ENCODE results near the gene ZFAND2B. TPM values are rescaled to one million over a fixed set of nuclear protein-coding genes. Genes with fewer than 3 reads are reported as not detected.

Gene ZFAND2B
- polyA plus RNA-seq, 1 experiment, result 62.9 TPM

DNA sequence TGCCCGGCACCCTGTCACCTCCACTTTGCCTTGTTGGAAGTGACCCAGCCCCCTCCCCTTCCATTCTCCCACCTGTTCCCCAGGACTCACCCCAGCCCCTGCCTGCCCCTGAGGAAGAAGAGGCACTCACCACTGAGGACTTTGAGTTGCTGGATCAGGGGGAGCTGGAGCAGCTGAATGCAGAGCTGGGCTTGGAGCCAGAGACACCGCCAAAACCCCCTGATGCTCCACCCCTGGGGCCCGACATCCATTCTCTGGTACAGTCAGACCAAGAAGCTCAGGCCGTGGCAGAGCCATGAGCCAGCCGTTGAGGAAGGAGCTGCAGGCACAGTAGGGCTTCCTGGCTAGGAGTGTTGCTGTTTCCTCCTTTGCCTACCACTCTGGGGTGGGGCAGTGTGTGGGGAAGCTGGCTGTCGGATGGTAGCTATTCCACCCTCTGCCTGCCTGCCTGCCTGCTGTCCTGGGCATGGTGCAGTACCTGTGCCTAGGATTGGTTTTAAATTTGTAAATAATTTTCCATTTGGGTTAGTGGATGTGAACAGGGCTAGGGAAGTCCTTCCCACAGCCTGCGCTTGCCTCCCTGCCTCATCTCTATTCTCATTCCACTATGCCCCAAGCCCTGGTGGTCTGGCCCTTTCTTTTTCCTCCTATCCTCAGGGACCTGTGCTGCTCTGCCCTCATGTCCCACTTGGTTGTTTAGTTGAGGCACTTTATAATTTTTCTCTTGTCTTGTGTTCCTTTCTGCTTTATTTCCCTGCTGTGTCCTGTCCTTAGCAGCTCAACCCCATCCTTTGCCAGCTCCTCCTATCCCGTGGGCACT, 24.0 kb upstream of the ZFAND2B start:
- CTCF ChIA-PET, result interaction anchor here (1.6 to 2.7 kb wide), 4 partner anchors 10 to 95 kb away, joined by 4 to 13 read pairs (median 6); partner anchors contain the start of gene SLC23A3
- H3K4me3 ChIP-seq (ENCODE audit: low read depth, low read length), result no peak overlapping the region
- POLR2A ChIA-PET, result no interaction called here
- DNase-seq (ENCODE audit: low read depth), result no peak
- peaks cover 37% of the 10 kb centered on the region for H3K36me3 ChIP-seq (ENCODE audit: control insufficient read depth, insufficient read depth, low read length)
- H3K27me3 ChIP-seq (ENCODE audit: control insufficient read depth, insufficient read depth, low read length), result no peaks in the 10 kb centered on the region
- TF ChIP-seq, protein P1, sequence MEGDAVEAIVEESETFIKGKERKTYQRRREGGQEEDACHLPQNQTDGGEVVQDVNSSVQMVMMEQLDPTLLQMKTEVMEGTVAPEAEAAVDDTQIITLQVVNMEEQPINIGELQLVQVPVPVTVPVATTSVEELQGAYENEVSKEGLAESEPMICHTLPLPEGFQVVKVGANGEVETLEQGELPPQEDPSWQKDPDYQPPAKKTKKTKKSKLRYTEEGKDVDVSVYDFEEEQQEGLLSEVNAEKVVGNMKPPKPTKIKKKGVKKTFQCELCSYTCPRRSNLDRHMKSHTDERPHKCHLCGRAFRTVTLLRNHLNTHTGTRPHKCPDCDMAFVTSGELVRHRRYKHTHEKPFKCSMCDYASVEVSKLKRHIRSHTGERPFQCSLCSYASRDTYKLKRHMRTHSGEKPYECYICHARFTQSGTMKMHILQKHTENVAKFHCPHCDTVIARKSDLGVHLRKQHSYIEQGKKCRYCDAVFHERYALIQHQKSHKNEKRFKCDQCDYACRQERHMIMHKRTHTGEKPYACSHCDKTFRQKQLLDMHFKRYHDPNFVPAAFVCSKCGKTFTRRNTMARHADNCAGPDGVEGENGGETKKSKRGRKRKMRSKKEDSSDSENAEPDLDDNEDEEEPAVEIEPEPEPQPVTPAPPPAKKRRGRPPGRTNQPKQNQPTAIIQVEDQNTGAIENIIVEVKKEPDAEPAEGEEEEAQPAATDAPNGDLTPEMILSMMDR (IDR thresholded peaks at IDR 0.05; ENCODE audit: insufficient read depth, low read depth, low read length), result no peak

DNA sequence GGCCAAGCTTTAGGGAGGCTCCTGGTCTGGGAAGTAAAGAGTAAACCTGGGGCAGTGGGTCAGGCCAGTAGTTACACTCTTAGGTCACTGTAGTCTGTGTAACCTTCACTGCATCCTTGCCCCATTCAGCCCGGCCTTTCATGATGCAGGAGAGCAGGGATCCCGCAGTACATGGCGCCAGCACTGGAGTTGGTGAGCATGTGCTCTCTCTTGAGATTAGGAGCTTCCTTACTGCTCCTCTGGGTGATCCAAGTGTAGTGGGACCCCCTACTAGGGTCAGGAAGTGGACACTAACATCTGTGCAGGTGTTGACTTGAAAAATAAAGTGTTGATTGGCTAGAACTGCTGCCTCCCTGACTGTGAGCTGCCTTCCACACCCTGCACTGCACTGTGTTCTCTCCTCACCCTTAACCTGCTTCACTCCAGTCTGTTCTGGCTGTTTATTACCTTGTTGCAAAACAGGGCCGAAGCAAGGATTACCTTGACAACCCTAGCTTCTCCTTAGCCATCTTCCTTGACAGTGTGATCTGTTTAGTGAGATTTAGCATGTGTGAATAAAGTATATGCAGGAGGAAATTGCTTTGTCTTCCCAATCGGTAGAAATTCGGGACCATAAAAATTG, 23.3 kb upstream of the ZFAND2B start:
- no peak overlapping the region for H3K4me3 ChIP-seq (ENCODE audit: low read depth, low read length)
- no peaks in the 10 kb centered on the region for H3K27me3 ChIP-seq (ENCODE audit: control insufficient read depth, insufficient read depth, low read length)
- CTCF ChIA-PET, result interaction anchor here (1.6 to 2.7 kb wide), 3 partner anchors 10 to 35 kb away, joined by 4 to 13 read pairs (median 4); partner anchors contain the start of gene SLC23A3
- POLR2A ChIA-PET, result no interaction called here
- TF ChIP-seq, protein P1 (IDR thresholded peaks at IDR 0.05; ENCODE audit: insufficient read depth, low read depth, low read length), result no peak
- DNase-seq (ENCODE audit: low read depth), result no peak
- peaks cover 37% of the 10 kb centered on the region for H3K36me3 ChIP-seq (ENCODE audit: control insufficient read depth, insufficient read depth, low read length)

DNA sequence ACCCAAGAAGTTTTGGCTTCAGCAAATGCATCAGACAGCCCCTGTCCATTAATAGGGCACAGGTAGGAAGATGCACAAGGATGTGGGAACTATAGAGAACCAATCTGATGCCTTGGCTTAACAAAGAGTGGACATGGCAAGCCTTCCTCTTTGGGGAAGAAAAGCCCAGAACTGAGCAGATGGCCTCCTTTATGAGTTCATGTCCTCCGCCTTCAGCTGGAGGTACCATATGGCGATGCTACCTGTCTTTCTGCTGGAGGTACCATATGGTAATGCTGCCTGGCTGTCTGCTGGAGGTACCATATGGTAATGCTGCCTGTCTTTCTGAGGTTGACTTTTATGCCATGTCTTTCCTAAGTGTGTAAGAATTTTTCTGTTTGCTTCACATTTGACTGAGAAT, 22.5 kb upstream of the ZFAND2B start:
- TF ChIP-seq, protein P1 (IDR thresholded peaks at IDR 0.05; ENCODE audit: insufficient read depth, low read depth, low read length), result no peak
- CTCF ChIA-PET, result no interaction called here
- DNase-seq (ENCODE audit: low read depth), result no peak

DNA sequence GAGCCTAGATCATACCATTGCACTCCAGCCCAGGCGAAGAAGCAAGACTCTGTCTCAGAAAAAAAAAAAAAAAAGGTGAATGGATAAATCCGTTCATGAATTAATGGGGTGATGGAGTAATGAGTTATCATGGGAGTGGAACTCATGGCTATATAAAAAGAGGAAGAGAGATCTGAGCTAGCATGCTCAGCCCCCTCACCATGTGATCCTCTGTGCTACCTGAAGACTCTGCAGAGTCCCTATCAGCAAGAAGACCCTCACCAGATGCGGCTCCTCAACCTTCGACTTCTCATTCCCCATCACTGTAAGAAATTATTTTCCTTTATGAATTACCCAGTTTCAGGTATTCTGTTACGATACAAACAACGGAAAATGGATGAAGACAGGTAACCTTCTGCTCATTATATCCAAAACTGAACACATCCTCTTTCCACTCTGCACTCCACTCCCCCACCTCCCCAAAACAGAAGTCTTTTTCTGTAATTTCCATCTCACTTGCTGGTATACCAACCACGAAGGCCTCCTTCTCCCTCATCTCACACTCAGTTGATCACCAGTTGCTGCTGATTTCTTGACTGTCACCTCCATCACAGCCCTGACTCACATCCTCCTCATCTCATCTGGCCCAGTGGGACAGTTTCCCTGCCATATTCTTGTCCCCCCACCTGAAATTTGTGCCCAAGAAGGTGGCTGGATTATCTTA, 19.7 kb upstream of the ZFAND2B start:
- Histone ChIP-seq H3K36me3 (ENCODE audit: control insufficient read depth, insufficient read depth, low read length) (peaks cover 16% of the 10 kb centered on the region), H3K27me3 (ENCODE audit: control insufficient read depth, insufficient read depth, low read length) (no peaks in the 10 kb centered on the region), H3K4me3 (ENCODE audit: low read depth, low read length) (no peak overlapping the region)
- CTCF ChIA-PET, result no interaction called here
- POLR2A ChIA-PET, result no interaction called here
- TF ChIP-seq, protein P1 (IDR thresholded peaks at IDR 0.05; ENCODE audit: insufficient read depth, low read depth, low read length), result no peak
- DNase-seq (ENCODE audit: low read depth), result no peak

More for the DNA sequence above, 22.5 kb upstream of the ZFAND2B start:
- POLR2A ChIA-PET, result no interaction called here
- Histone ChIP-seq H3K27me3 (ENCODE audit: control insufficient read depth, insufficient read depth, low read length) (no peaks in the 10 kb centered on the region), H3K4me3 (ENCODE audit: low read depth, low read length) (no peak overlapping the region), H3K36me3 (ENCODE audit: control insufficient read depth, insufficient read depth, low read length) (peaks cover 37% of the 10 kb centered on the region)

DNA sequence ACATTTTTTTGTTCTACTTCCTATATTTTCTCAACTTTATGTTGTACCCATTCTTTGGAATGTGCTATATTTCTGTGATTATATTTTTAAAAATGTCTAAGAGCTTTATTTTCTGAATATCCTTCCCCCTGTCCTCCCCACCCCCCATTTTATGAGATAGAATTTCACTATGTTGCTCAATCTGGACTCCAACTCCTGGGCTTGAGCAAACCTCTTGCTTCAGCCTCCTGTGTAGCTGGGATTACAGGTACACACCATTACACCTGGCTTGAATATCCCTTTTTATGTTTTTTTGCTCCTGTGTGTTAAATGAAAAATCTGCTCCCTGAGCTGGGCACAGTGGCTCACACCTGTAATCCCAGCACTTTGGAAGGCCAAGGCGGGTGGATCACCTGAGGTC, 9.2 kb upstream of the ZFAND2B start:
- CTCF ChIA-PET, result interaction anchor here (0.9 to 2.1 kb wide), 3 partner anchors 9 to 26 kb away, joined by 4 to 7 read pairs (median 4); partner anchors contain the start of gene ZFAND2B
- POLR2A ChIA-PET, result no interaction called here
- no peak overlapping the region for H3K4me3 ChIP-seq (ENCODE audit: low read depth, low read length)
- TF ChIP-seq, protein P1 (IDR thresholded peaks at IDR 0.05; ENCODE audit: insufficient read depth, low read depth, low read length), result no peak
- H3K36me3 ChIP-seq (ENCODE audit: control insufficient read depth, insufficient read depth, low read length), result no peaks in the 10 kb centered on the region
- DNase-seq (ENCODE audit: low read depth), result no peak
- H3K27me3 ChIP-seq (ENCODE audit: control insufficient read depth, insufficient read depth, low read length), result no peaks in the 10 kb centered on the region

All from BJ (cell line).